ENCODE data around the gene JARID2. TPM values are rescaled to one million over a fixed set of nuclear protein-coding genes. Genes with fewer than 3 reads are reported as not detected.

JARID2 gene
- total and polyA plus RNA-seq, 4 donors: 3.8 to 14.8 (median 12.0) TPM

DNA sequence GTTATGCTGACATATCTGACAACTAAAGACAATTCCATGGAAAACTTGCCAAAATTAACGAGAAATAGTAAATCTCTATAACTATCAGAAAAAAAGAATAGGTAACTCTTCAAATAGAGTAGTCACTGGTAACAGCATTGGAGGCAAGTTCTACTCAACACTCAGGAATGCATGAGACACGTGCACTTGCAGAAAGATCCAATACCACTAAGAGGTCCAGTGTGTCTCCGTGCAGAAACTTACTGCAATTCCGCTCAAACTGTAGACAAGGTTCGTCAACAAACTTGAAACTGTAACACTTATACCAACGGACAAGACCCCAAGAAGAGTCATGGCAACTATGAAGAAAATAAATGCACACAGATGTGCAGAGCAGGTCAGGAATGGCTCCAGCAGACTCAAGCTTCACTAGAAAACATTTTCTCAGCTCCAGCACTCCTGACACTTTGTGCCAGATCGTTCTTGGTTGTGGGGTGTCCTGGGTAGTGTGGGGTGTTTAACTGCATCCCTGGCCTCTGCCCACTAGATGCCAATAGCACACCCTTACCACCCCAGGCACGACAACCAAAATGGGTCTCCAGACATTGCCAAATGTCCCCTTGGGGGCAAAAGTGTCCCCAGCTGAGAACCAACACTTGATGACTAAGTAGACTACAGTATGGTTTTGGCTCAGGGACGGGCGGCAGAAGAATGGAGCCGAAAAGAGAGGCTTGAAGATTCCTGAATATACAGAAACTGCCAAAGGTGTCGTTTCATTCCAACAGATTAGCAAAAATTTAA, 282.2 kb downstream of the JARID2 start:
- 93 to 98% methylated on average over 12 of the region's 12 CpGs for WGBS, 2 donors
- no peak overlapping the region for H3K27ac ChIP-seq (ENCODE audit: low read depth in 1 of 2, low read length in 1 of 2)
- H3K36me3 ChIP-seq (ENCODE audit: control insufficient read depth in 4 of 4, insufficient read depth in 4 of 4, low read length in 4 of 4): peaks cover 0 to 22% (median 14%) of the 10 kb centered on the region in 4 donors

GRCh38 chr6:15528870-15529269, 283.0 kb downstream of the JARID2 start:
- peaks cover 0 to 16% (median 10%) of the 10 kb centered on the region in 4 donors for H3K36me3 ChIP-seq (ENCODE audit: control insufficient read depth in 4 of 4, insufficient read depth in 4 of 4, low read length in 4 of 4)

More for the DNA sequence above, 282.2 kb downstream of the JARID2 start:
- no peak for ATAC-seq (ENCODE audit: insufficient read depth, low FRiP score)
- H3K4me1 ChIP-seq (ENCODE audit: control insufficient read depth in 5 of 5, insufficient read depth in 5 of 5, low read length in 5 of 5): no peaks in the 10 kb centered on the region
- H3K27me3 ChIP-seq (ENCODE audit: control insufficient read depth in 3 of 3, insufficient read depth in 3 of 3, low read length in 2 of 3): no peaks in the 10 kb centered on the region
- no peak overlapping the region for H3K4me3 ChIP-seq
- H3K9ac ChIP-seq (ENCODE audit: insufficient read depth in 1 of 2, low read length in 2 of 2): no peak overlapping the region
- peaks cover 0 to 5% (median 0%) of the 10 kb centered on the region in 4 donors for H3K9me3 ChIP-seq (ENCODE audit: control insufficient read depth in 4 of 4, insufficient read depth in 3 of 4, low read length in 3 of 4)
- TF ChIP-seq CTCF (IDR thresholded peaks at IDR 0.05; ENCODE audit: control extremely low read depth, extremely low read depth): no peak
- no peak for DNase-seq

DNA sequence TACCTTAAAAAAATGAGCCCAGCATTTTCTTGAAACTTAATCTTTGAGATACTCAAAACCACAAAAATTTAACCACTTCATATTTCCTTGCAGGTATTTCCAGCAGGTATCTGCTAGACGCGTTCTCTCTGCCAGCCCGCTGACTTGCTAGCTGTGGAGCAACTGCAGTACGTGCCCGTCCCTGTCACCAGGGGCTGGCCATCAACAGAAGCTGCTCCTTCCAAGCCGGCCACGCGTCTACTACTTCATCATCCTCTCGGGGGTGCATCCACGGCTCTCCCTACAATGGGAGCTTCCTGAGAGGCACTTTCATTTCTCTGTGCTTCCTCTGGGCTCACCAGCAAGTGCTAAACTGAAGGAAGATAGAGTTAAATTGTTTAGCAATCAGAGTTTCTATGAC, 284.5 kb downstream of the JARID2 start:
- no peak for ATAC-seq (ENCODE audit: insufficient read depth, low FRiP score)
- DNase-seq: no peak
- Histone ChIP-seq H3K27ac (ENCODE audit: low read depth in 1 of 2, low read length in 1 of 2) (no peak overlapping the region), H3K4me1 (ENCODE audit: control insufficient read depth in 5 of 5, insufficient read depth in 5 of 5, low read length in 5 of 5) (peaks cover 0 to 4% (median 0%) of the 10 kb centered on the region in 5 donors), H3K27me3 (ENCODE audit: control insufficient read depth in 3 of 3, insufficient read depth in 3 of 3, low read length in 2 of 3) (no peaks in the 10 kb centered on the region), H3K36me3 (ENCODE audit: control insufficient read depth in 4 of 4, insufficient read depth in 4 of 4, low read length in 4 of 4) (peaks cover 0 to 10% (median 4%) of the 10 kb centered on the region in 4 donors), H3K4me3 (no peak overlapping the region), H3K9me3 (ENCODE audit: control insufficient read depth in 4 of 4, insufficient read depth in 3 of 4, low read length in 3 of 4) (peaks cover 0 to 5% (median 0%) of the 10 kb centered on the region in 4 donors), H3K9ac (ENCODE audit: insufficient read depth in 1 of 2, low read length in 2 of 2) (no peak overlapping the region)
- WGBS, 2 donors: 79 to 85% methylated on average over 10 of the region's 10 CpGs
- TF ChIP-seq CTCF (IDR thresholded peaks at IDR 0.05; ENCODE audit: control extremely low read depth, extremely low read depth): no peak

More at GRCh38 chr6:15528870-15529269, 283.0 kb downstream of the JARID2 start:
- WGBS, 2 donors: 97 to 98% methylated on average over 9 of the region's 9 CpGs
- Histone ChIP-seq H3K9ac (ENCODE audit: insufficient read depth in 1 of 2, low read length in 2 of 2) (no peak overlapping the region), H3K27ac (ENCODE audit: low read depth in 1 of 2, low read length in 1 of 2) (no peak overlapping the region), H3K4me3 (no peak overlapping the region), H3K9me3 (ENCODE audit: control insufficient read depth in 4 of 4, insufficient read depth in 3 of 4, low read length in 3 of 4) (peaks cover 0 to 5% (median 0%) of the 10 kb centered on the region in 4 donors), H3K27me3 (ENCODE audit: control insufficient read depth in 3 of 3, insufficient read depth in 3 of 3, low read length in 2 of 3) (no peaks in the 10 kb centered on the region), H3K4me1 (ENCODE audit: control insufficient read depth in 5 of 5, insufficient read depth in 5 of 5, low read length in 5 of 5) (peaks cover 0 to 4% (median 0%) of the 10 kb centered on the region in 5 donors)
- DNase-seq (no peak), ATAC-seq (ENCODE audit: insufficient read depth, low FRiP score) (no peak)
- TF ChIP-seq CTCF (IDR thresholded peaks at IDR 0.05; ENCODE audit: control extremely low read depth, extremely low read depth): no peak
